Activated gamma-delta T cell treated with Interleukin-2 at 50 U/mL for 16 hours (primary cell): ENCODE data around the gene NPIPA3.
"Not testable (repeated sequence)": the region's sequence is repeated elsewhere in the genome, so short reads cannot be mapped to it uniquely, and the experiment has no call there.

Experiments used
- DNase-seq: peaks from one replicate; pipeline ENCODE4 v3.0.0-alpha.2; 2020

The NPIPA3 gene

GRCh38 chr16:14703156-14704011 lies at the start of gene NPIPA3:
Gene NPIPA3 (plus strand): TSS chr16:14703411. CDS start chr16:14708944, 5,533 bp downstream.
- DNase-seq: not testable (repeated sequence)

DNA sequence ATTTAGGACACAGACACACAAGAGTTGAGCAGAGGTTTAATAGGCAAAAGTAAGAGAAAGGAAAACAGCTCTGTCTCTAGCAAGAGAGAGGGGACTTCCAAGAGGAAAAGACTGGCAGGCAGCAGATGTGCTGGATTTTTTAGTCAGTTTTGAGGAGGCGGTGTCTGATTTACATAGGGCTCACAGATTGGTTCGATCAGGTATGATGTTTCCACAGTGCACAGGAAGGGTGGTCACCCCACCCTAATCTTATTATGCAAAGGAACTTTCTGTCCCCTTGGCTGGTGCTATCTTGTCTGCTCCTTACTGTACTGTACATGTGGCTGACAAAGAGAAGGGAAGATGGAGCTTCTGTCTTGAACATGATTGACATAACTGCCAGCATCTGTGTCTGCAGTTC lies 45.1 kb upstream of the NPIPA3 start:
- DNase-seq: no peak

DNA sequence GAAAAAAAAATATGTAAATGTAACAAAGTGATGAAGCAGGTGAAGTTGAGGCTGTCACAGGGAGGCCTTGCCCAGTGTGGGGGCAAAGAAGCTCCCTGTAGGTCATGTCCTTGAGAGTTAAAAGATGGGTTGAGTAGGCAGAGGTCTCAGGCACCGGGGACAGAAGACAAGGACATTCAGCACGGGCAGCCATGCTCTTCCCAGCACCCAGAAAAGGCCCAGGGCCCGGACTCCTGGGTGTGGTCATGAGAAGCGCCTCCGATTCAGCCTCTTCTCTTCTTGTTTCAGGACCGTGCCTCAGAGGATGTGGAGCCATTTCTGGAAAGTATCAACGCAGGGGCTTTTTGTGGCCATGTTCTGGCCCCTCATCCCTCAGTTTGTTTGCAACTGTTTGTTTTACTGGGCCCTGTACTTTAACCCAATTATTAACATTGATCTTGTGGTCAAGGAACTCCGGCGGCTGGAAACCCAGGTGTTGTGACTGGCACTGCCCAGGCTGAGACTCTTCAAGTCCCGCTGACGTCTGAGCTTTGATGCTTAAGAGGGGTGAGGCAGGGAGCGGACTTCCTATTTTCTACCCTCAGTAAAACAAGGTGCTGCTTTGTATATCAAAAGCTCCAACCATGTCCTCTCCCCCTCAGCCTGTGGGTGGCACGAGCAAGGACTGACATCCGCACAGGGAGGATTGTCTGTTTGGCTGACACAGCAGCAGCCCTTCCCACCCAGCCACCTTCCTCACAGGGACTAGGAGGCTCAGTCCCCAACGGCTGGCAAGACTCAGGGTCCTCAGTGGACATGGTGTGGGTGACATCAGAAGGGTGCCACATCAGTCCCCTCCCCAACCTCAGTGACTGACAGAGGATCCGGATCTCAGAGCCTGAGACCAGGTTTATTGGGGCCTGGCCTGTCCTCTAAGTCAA lies 35.6 kb upstream of the NPIPA3 start:
- no peak for DNase-seq

DNA sequence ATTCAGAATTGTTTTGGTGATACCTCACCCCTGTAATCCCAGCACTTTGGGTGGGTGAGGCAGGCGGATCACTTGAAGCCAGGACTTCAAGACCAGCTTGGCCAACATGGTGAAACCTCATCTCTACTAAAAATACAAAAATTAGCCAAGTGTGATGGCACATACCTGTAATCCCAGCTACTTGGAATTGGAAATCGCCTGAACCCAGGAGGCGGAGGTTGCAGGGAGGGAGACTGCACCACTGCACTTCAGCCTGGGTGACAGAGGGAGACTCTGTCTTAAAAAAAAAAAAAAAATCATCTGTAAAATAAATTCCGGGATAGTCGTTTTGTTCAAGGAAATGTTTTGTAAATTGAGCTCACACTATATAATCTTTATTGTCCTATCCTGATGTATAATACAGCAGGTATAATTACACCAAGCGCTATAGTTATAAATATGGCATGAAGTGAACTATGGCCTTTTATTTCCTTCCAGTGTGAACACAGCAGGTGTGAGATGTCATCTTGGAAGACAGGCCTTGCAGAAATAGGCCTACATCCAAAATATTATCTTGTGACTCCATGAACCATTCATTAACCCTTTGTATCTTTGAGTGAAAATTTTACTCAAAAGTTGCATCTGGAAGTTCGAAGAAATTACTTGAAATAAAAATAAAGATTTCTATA lies 34.5 kb upstream of the NPIPA3 start:
- DNase-seq: no peak

DNA sequence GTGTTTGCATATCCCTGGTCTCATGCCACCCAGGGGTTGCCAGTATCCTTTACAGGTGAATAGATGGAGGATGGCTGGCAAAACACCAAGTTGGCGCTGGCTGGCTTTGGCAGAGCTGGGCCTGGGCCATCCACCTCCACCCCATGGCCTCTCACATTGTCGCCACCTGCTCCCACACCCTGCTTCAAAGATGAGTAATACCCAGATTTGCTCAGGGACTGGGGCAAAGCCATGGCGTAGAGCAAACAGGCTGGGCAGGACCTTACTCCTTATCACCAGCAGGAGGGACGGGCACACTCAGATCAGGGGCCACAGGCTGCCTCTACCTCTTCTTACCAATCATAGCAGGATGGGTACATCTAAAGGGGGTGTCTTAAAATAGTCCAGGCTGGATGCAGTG lies 33.4 kb upstream of the NPIPA3 start:
- DNase-seq: no peak

DNA sequence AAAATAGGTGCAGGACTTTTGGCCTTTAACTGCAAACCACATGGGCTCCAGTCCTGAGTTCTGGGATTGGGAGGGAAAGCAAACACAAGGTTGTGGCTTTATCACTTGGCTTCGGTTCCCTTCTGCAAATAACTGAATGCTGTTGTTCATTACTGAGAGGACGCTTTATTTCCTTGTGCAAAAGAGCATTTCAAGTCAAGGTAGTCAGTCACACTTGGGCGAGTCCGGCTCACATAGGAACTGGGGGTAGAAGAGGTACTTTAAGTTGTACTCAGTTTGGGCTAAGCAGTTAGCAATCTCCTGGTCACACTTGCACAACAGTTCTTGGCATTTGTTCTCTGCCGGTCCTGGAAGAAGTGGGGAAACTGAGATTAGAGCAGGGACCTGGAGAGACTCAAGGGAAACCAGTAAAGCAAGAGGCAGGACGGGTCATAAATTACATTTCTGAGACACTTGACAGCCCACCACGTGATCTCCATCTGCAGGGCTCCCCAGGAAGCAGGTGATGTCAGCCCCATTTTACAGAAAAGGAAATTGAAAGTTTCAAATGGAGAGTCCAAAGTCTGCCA lies 30.7 kb upstream of the NPIPA3 start:
- no peak for DNase-seq

DNA sequence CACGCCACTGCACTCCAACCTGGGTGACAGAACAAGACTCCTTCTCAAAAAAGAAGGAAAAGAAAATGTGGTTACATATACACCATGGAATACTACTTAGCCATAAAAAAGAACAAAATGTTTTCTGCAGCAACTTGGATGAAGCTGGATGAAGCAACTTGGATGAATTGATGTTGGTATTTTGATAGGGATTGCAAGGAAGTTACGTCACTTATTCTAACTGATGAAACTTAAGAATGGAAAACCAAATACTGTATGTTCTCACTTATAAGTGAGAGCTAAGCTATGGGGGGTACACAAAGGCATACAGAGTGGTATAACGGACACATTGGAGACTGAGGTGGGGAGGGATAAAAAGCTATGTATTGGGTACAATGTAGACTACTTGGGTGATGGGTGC lies 26.6 kb upstream of the NPIPA3 start:
- no peak for DNase-seq

- DNase-seq: no peak
Measured at GRCh38 chr16:14677627-14678026, 25.6 kb upstream of the NPIPA3 start.

DNA sequence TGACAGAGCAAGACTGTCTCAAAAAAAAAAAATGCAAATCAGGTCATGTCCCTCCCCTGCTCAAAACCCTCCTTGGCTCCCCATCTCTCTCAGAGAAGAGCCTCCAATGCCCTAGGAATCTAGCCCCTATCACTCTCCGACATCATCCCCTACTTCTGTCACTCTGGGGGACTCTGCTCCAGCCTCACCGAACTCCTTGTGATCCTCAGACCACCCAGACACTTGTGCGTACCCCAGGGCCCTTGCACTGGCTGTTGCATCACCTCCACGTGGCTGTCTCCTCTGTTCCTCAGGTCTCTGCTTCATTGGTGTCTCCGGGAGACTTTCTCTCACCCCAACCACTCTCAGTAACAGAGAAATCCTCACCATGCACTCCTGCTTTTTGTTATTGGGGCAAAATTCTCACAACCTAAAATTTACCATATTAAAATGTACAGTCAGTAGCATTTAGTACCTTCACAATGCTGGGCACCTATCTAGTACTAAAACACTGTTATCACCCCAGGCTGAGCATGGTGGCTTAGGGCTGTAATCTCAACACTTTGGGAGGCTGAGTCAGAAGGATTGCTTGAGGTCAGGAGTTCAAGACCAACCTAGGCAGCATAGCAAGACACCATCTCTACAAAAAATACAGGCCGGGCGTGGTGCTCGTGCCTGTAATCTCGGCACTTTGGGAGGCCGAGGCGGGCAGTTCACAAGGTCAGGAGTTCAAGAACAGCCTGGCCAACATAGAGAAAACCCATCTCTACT lies 24.3 kb upstream of the NPIPA3 start:
- DNase-seq: no peak

DNA sequence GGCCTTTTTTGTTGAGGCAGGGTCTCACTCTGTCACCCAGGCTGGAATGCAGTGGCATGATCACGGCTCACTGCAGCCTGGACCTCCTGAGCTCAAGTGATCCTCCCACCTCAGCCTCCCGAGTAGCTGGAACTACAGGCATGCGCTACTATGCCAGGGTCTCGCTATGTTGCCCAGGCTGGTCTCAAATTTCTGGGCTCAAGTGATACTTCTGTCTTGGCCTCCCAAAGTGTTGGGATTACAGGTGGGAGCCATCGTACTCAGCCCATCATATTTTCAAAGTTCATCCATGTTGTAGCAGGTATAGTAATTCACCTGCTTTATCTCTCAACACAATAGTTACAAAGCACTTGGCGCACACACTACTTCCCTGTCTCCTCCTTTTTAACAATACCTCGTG lies 22.8 kb upstream of the NPIPA3 start:
- not testable (repeated sequence) for DNase-seq

- no peak for DNase-seq
Measured at GRCh38 chr16:14681115-14681514, 22.1 kb upstream of the NPIPA3 start.

DNA sequence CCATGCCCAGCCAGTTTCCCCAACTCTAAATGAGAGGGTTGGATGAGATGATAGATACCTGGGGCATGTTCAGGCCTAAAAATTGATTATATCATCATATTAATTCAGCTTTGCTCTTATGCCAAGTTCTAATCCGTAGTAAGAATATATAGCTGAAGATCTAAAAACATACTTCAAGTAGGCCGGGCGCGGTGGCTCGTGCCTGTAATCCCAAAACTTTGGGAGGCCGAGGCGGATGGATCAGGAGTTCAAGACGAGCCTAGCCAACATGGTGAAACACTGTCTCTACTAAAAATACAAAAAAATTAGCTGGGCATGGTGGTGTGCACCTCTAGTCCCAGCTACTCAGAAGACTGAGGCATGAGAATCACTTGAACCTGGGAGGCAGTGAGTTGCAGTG lies 21.1 kb upstream of the NPIPA3 start:
- no peak for DNase-seq

DNA sequence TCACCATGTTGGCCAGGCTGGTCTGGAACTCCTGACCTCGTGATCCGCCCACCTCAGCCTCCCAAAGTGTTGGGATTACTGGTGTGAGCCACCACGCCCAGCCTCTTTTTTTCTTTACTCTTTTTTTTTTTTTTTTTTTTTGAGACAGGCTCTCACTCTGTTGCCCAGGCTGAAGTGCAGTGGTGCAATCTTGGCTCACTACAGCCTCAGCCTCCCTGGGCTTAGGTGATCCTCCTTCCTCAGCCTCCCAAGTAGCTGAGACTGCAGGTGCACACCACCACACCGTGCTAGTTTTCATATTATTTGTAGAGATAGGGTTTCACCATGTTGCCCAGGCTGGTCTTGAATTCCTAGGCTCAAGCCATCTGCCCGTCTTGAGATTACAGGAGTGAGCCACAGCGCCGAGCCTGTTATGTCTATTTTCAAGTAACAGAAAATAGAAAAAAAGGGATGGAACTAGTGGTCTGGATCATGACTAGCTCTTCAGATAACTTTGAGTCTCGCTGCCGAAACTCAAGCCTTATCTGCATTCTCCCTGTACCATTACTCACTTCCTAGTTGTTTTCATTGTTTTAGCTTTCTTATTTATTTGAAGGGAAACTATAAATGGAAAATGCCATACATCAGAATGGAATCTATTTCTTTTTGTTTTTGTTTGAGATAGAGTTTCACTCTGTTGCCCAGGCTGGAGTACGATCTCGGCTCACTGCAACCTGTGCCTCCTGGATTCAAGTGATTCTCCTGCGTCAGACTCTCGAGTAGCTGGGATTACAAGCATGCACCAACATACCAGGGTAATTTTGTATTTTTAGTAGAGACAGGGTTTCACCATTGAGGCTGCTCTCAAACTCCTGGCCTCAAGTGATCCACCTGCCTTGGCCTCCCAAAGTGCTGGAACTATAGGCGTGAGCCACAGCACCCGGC lies 17.1 kb upstream of the NPIPA3 start:
- DNase-seq: not testable (repeated sequence)

- DNase-seq: not testable (repeated sequence)
Measured at GRCh38 chr16:14694129-14694528, 9.1 kb upstream of the NPIPA3 start, which contains the start of gene PLA2G10. Gene PLA2G10 (minus strand): TSS chr16:14694308. CDS start chr16:14694229, 79 bp downstream.

GRCh38 chr16:14701859-14702258 lies 1.4 kb upstream of the NPIPA3 start:
- DNase-seq: not testable (repeated sequence)

- not testable (repeated sequence) for DNase-seq
Measured at GRCh38 chr16:14702672-14703071, 539 bp upstream of the NPIPA3 start.

GRCh38 chr16:14733233-14733632 lies 30.0 kb downstream of the NPIPA3 start:
- DNase-seq: not testable (repeated sequence)

- DNase-seq: not testable (repeated sequence)
Measured at GRCh38 chr16:14740832-14741385, 37.7 kb downstream of the NPIPA3 start.

DNA sequence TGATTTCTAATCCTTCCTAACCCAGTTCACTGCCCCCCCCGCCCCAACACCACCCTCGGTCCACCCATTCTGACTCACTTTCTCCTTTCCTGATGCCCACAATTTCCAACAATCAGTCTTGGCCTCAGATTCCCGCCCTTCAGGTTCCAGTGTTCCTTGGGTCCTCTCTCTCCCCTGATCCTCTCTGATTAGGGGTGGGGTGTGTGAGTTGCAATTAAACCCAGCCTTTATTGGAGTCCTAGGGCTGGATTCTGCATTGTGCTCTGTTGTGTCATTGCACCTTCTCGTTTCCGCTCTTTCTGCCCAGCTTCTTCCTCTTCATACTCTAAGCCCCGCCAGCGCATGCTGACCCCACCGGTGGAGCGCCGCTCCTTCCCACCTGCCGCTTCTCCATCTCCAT lies 38.6 kb downstream of the NPIPA3 start:
- DNase-seq: not testable (repeated sequence)
